ELR (cell line): ENCODE measurements around the gene COL4A4.
A peak's percentile ranks its signal among the peaks of the same experiment; 100 is the strongest.
"Not testable (repeated sequence)": the region's sequence is repeated elsewhere in the genome, so short reads cannot be mapped to it uniquely, and the experiment has no call there.

Experiments
- DNase-seq: peaks from one replicate; pipeline ENCODE4 v3.0.0-alpha.2; 2015; ENCODE audit warnings: low read depth

COL4A4 gene

DNA sequence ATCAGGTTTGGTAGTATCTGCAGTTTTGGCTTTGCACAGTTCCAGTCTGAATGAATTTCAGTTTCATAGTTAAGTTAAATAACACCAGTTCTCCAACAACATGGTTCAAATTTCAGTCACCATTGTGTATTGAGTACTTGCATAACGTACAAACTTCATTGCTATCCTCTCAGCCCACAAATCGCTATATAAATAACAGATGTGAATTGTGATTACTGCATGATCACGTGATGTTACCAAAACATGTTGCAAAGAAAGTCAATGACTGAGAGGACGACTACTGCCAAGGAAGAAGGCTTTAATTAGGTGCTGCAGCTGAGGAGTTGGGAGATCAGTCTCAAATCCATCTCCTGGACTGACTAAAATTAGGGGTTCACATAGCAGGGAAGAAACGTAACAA is 48.2 kb downstream of the COL4A4 start:
- no peak for DNase-seq

DNA sequence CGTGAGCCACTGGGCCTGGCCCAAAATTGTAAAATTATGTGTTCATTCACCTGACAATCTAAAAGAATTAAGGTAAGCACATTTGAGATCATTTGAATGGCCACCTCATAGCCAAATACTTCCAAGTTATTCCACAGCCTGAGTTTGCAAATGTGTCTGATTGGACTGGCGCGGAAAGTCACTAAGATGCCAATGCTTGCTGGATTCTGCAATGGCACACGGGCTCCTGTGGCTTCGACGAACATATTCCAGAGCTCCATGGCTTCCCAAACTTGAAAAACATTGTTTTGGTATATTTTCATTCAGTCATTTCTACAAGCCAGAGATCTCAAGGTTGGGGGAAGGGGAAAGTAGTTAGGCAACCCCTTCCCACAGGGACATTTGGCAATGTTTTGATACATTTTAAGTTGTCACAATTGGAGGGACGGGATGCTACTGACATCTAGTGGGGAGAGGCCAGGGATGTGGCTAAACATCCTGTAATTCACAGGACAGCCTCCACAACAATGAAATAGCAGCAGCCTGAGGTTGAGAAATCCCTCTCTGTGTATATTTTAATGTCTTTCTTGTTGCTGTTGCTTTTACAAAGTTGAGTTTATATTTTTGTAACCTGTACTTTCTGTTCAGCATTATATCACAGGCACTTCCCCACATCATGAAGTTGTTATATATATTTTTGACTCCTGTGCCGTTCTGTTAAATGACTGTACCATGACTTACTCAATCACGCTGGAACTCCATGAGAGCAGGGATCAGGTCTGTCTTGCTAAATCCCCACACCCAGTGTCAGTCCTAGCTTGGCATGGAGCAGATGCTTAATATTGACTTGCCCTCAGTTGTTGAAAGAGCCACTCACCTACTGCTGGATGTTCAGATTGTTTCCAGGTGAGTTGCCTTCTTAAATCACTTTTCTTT is 56.9 kb downstream of the COL4A4 start:
- peak; percentile 71 for DNase-seq

DNA sequence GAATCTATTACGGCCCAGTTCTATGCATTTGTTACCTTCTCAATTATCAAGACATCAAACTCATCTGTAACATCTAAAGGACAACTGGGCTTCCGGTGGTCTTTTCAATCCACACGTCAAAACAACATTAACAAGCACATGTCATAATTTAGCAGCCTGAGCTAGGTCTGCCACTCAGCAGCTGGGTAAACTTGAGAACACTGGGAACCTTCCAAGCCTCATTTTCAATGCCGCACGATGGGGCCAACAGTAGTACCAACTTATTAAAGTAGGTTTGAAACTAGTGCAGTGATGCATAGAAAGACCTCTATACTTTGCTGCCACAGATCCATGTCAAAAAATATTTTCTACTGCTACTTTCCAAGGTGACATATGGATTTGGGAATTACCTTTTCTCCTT is 60.4 kb downstream of the COL4A4 start:
- DNase-seq, result no peak

DNA sequence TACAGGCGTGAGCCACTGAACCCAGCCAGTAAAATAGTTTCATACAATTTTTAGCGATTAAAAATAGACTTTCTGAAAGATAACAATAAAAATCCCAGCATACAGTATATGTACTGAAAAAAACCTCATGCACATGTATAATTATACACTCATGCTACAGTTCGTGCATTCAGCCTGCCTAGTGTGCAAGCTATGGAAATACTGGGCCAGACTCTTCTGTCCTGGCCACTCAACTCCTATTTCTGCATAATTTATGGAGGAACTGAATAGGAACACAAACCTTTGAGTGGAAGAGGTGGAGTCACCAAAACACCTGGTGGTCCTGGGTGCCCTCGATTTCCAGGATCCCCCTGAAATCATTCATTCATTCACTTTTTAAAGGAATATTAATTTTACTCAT is 64.7 kb downstream of the COL4A4 start:
- no peak for DNase-seq

DNA sequence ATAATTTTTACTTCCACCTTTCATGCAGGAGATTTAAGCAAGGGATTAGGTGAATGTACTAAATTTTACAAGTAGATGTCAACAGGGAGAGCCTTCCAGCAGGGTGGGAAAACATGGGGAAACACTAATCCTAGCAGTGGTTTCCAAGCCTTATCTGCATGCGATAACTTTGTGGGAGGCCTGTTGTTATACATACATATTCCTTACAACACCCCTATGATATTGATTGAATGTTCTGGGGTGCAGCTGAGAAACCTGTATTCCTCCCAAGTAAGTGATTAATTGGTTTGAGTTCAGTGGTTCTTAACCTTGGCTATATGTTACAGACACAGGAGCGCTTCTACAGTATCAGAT is 65.9 kb downstream of the COL4A4 start:
- no peak for DNase-seq

DNA sequence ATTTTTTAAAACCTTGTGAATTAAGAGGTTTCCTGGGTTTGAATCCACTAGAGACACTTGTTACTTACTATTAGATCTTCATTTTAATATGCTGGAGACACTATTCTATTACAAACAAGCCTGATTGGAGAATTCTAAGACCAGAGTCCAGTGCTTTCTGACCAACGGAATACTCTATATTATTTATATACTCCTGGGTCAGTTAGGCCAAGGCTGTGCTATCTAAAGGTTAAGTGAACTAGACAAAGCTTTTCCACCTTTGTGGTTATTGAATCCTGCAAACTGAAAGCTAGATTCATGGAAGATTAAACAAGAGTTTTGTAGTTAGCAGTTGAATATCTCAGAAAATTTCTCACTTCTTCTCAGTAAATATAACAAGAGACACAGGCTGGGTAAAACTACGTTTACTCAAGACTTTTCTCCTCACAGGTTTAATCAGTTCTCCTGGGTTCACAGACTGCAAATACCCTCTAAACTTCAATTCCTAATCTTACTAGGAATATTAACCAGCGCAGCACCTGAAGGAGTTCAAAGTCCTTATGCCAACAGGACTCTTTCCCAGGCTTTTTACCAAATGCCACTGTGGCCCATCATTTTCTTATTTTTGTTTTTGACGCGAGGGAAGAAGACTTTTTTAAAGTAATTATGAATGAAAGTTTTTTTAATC is 66.4 kb downstream of the COL4A4 start:
- DNase-seq, result no peak

DNA sequence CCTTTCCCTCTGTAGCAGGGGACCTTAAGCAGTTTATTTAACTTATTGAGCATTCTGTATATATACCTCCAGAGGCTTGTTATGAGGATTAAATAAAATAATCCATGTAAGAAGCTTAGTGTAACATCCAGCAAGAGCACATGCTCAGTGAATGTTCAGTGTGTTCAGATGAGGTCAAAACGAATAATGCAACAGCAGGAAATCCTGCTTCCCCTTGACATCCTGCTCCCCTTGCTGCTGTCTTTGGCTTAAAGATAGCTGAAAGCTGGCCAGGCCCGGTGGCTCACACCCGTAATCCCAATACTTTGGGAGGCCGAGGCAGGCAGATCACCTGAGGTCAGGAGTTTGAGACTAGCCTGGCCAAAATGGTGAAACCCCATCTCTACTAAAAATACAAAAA is 68.7 kb downstream of the COL4A4 start:
- no peak for DNase-seq

DNA sequence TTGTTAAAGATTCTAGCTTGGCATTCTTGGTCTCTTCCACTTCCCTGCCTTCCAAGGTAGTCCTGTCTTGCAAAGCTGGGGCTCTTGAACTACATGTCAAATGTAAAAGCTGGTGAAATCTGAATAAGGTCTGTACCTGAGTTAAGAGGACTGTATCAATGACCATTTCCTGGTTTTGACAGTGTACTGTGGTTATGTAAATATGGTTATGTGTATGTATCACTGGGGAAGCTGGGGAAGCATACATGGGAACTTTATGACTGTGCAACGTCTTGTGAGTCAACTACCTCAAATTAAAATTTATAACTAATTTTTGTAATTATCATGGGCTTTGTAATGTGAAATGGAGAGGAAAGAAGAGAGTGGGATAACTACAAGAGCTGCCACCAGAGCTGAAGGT is 81.7 kb downstream of the COL4A4 start:
- peak; percentile 20 for DNase-seq

DNA sequence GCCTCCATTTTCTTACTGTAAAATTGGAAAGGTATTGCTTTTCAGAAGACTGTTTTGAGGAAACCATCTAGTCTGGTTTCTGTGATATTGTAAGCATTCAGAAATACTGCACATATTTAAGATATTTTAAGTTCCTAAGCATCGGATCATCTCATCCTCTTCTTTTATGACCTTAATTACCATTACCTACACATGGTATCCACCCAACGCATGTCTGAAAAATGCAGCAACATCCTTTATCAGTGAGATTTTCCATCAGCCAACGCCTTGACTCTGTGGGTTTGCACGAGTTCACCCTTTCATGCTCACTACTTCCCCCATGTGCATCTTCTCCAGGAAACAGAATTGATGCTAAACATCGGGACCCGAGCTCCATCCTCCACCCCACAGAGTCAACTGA is 84.3 kb downstream of the COL4A4 start:
- peak; percentile 48 for DNase-seq

DNA sequence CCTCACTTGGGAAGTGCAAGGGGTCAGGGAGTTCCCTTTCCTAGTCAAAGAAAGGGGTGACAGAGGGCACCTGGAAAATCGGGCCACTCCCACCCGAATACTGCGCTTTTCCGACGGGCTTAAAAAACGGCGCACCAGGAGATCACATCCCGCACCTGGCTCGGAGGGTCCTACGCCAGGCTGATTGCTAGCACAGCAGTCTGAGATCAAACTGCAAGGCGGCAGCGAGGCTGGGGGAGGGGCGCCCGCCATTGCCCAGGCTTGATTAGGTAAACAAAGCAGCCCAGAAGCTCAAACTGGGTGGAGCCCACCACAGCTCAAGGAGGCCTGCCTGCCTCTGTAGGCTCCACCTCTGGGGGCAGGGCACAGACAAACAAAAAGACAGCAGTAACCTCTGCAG is 98.9 kb downstream of the COL4A4 start:
- DNase-seq, result not testable (repeated sequence)

DNA sequence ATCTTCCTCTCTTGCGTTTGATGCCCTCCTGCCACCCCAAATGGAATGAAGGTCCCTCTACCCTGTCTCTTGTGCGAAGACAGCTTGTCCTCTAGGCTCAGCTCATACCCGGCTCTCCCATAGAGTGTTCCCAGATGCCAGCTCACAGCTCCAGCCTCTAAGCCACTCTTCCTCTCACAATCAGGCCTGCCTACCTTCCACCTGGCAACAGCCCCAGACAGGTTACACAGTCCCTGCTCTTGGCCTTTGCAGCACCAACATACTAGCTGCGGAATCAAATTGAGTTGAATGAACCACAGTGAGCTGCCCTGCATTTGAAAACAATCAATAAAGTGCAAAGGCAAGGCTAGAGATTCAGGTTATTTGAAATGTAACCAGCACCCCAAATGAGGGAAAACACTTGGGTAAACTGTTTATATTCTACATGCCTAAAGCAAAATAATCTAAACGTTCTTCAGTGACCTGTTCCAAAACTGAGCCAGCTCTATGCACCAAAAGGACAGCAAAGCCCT is 105.1 kb downstream of the COL4A4 start:
- no peak for DNase-seq

DNA sequence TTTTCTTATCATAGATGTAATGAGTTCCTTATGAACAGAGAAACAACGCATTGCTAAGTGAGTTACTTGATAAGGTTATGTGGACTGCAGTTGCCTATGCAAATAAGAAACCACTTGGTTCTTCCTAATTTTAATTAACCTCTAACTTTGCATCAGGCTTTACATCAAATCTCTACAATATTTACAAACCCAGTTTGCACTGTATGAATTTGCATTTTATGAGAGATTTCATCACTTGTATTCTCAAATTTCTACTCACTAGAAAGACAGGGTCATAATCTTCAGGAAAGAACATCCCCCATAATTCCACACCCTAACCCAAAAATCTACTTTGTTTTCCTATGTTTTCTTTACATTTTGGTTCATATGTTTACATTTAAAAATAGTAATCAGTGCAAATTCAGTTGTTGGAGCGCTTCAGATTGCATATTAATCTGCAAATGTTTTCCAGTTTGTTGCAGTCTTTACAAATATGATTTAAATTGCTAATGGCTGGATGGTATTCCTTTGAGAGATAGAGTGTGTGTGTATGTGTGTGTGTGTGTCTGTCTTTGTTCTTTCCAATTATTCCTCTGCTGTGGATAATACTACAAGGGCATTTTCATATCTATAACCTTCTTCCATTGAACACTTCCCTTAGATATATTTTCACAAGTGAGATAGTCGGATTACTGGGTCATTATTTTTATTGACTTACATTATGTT is 106.1 kb downstream of the COL4A4 start:
- no peak for DNase-seq

DNA sequence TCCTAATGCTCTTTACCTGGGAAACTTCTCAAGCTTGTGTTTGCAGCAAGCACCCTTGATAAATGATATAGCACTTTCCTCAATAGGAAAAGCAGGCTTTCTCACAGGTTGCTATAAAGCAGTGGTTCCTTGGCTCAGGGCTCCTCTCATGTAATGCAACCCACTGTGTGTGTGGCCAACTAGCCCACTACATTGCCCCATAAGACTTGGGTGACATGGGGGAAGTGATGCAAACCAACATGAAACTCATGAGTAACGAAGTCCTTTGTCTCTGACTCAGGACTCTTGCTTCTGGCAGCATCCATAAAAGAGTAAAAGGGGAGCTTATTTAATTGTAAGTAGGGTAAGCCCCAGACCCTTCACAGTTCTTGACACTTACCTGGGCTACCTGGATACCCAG is 106.9 kb downstream of the COL4A4 start:
- DNase-seq, result no peak

DNA sequence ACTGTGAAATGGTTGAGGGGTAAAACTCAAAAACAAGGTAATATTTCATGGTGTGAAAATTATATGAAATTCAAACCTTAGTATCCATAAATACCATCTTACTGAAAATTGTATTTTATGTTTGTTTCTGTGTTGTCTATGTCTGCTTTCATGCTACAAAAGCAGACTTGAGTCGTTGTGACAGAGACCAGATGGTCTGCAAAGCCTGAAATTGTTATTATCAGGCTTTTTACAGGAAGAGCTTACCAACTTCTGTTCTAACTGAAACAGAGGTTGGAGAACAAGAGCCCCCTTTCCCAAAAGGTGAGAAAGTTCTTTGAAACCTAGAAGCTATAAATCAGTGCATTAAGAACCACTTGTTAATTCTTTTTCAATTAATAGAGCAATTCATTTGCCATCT is 110.0 kb downstream of the COL4A4 start:
- DNase-seq, result no peak

DNA sequence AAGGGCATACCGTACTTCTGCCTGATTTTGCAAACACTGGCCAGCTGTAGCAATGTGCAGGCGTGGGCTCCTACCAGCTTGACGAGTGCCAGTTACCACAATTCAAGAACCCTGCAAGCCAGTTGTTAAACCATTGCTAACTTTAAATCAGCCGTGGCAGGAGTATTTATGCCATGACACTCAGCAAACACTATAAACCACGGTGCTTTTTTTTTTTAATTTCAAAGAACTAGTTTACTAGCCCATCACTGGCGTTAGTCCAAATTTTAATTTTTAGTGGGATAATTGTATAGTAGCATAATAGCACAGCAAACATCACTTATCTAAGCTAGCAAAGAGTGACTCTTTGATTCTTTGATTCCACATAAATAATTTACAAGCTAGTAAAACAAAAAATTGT is 111.1 kb downstream of the COL4A4 start:
- DNase-seq, result no peak

DNA sequence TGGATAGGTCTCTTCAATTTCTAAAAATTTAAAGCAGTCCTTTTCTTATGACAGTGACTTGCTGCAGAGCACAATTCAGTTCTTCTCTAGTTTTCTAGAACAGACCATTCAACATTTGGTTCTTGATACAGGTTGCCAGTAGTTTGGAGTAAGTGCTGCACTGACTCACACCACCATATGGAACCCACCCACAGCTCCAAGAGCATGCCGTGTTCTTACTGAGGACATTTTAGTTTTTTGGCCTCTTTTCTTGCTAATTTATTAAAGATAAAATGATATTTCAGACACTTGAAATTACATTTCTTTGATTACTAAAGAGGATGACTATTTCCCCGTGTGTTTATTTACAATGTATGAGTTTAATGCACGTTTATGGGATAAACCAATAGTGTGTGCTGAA is 120.0 kb downstream of the COL4A4 start:
- no peak for DNase-seq

DNA sequence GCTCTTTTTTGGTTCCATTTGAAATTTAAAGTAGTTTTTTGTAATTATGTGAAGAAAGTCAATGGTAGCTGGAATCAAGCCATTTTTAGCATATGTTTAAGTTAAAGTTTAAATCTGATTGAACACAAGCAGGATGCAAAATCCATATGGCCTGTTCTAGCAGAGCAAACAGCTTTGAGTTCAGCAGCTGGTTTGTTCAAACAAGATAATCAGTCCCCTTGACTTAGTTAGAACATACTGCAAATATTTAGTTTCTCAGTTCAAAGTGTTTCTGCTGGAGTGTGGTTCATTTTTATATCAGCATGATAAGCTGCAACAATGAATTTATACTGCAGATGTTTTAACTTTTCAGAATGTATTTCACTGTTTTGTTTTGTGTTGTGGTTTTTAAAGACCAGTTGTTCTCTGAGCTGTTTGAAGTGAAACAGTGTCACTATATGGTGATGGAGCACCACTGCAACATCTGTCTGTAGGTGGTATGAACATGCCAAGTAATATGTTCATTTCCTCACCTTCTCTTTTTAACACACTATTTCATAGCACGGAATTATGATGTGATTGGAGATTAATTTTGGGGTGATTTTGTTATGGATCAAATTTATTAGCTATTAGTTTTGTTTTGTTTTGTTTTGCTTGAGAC is 125.3 kb downstream of the COL4A4 start:
- no peak for DNase-seq

DNA sequence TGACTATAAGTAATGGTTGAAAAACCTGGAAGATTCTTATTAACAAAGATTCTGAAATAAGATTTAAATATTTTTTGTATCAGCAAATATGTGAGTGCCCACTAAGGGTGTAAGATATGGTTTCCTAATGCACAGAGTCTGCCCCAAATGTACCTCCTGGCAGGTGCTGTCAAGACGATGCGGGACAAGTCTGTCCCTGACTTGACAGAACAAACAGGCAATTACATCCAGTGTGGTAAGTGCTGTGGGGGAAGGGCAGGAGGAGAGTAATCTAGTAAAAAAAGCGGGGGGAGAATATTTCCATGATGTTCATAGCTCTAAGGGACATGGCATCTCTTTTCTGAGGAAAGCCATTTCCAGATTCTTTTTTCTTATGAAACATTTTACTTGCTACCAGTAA is 127.5 kb downstream of the COL4A4 start:
- no peak for DNase-seq

DNA sequence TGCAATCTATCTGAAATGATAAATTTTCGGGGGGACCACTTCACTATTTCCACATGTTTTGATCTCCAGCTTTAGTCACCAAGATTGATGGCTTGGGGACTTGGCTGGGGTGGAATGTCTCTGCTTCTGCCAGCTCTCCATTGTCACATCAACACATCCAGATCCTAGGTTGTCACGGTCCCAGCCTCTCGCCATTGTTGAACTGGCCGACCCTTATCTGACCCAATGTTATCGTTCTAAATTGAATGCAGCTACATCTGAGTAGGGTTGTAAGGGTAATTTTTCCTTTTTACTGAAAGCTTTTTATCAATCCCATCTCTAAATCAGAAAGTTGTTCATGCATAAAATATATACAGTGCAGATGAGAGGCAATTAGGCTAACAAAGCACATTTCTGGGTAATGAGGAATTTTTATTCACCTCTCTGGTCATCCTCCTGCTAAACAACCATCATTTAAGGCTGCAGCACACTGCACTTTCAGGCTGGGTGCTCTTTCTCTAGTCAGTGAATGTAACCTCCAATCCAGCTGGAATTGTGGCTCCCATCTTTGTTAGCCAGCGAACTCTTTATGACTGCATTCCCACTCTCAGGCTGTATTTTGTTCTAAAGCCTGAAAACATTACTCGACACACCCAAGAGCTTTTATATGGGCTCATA is 128.2 kb downstream of the COL4A4 start:
- no peak for DNase-seq

DNA sequence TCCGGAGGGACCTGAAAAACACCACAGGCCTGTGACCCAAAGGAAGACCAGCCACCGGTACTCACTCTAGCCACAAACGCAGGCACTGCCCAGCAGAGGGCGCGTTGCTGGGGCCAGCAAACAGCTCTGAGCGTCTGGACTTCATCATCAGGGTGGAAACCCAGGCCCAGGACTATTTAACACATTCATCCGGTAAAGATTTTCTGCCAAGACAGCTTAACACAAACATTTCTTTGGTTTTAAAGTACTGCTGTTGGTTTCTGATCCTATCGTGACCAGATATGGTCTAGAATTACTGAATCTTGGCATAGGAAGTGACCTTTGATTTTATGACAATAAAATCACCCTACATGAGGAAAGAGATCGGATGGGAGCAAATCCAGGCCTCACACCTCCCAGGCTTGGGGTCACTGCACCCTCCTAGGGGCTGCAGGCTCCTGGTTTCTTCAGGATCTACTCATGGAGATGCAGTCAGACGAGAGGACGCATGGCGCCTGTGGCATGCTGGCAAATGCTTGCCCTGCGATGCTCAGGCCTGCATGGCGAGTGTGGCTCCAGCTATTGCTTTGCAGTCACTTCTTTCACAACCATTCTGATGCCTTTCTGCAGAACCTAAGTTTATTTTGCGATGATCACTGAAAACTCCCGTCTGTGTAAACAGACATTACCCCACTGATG is 130.4 kb downstream of the COL4A4 start:
- peak; percentile 48 for DNase-seq

DNA sequence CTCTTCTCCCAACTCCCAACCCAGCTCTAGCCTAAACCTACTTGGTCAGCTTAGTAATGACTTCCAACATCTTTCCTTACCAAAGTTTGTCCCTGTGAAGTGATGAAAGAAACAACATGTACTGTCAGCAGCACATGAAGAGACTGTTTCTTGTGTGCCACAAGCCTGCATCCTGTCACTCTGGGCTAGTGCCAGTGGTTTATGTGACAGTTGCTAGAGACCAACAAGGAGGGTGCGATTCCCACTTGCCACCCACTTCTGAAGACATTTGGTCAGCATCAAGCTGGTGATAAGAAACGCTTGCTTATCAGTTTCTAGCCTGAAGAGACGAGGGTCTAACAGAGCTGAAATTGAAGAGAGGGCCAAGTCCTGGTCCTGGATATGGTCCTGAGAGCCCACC is 132.6 kb downstream of the COL4A4 start:
- no peak for DNase-seq
